ENCODE results near the gene LCK. TPM values are rescaled to one million over a fixed set of nuclear protein-coding genes. Genes with fewer than 3 reads are reported as not detected.
A peak's percentile ranks its signal among the peaks of the same experiment; 100 is the strongest.

LCK gene
- total RNA-seq, 1 experiment from 2014 or later: not detected

DNA sequence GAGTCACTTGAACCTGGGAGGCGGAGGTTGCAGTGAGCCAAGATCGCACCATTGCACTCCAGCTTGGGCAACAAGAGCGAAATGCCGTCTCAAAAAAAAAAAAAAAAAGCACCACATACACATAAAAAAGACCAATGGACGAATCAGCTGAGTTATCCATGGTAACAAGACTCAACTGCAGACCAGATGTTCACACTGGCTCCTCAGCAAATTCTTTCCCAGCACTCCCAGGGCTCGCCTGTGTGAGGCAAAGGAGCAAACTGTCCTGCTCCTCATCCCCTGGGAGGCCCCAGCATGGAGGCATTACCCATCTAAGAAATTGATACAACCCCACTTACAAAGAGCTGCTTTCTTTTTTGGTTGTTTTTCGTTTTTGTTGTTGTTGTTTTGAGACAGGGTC is 32.0 kb upstream of the LCK start:
- CTCF ChIA-PET: interaction anchor here (0.5 to 0.6 kb wide), 3 partner anchors 17 to 470 kb away, joined by 3 read pairs; partner anchors contain the start of gene KPNA6
- no peak for DNase-seq (ENCODE audit: unreplicated experiment)
- no peaks in the 10 kb centered on the region for H3K27me3 Mint-ChIP-seq (ENCODE audit: insufficient read depth, unreplicated experiment)

GRCh38 chr1:32220746-32221580 is 30.1 kb upstream of the LCK start:
- intact Hi-C loops (cut with micrococcal nuclease): no loop called here
- Mint-ChIP-seq H3K27me3 (ENCODE audit: insufficient read depth, unreplicated experiment) (no peaks in the 10 kb centered on the region), H3K36me3 (ENCODE audit: insufficient read depth, unreplicated experiment) (peaks cover 64% of the 10 kb centered on the region), H3K4me3 (ENCODE audit: unreplicated experiment) (peak overlapping the region; percentile 90), H3K4me1 (ENCODE audit: insufficient read depth, unreplicated experiment) (peaks cover 9% of the 10 kb centered on the region), H3K9me3 (ENCODE audit: unreplicated experiment) (no peaks in the 10 kb centered on the region), H3K27ac (ENCODE audit: low read depth, unreplicated experiment) (peak overlapping the region; percentile 98)
- POLR2A ChIA-PET: interaction anchor here (0.6 to 1.3 kb wide), 3 partner anchors 15 to 567 kb away, joined by 3 to 5 read pairs (median 5); partner anchors contain the start of genes HDAC1 and IQCC
- no TSS peak for BruUV-seq (replicated peaks)
- CTCF ChIA-PET: interaction anchor here (0.6 kb wide), 4 partner anchors 28 to 187 kb away, joined by 3 to 5 read pairs (median 3); no protein-coding TSS in a partner anchor
- no peak for TF ChIP-seq CTCF (IDR thresholded peaks at IDR 0.05; ENCODE audit: unreplicated experiment)
- DNase-seq (ENCODE audit: unreplicated experiment): no peak

More for the DNA sequence above, 32.0 kb upstream of the LCK start:
- Mint-ChIP-seq H3K4me3 (ENCODE audit: unreplicated experiment) (no peak overlapping the region), H3K36me3 (ENCODE audit: insufficient read depth, unreplicated experiment) (peaks cover 52% of the 10 kb centered on the region), H3K4me1 (ENCODE audit: insufficient read depth, unreplicated experiment) (peaks cover 9% of the 10 kb centered on the region), H3K27ac (ENCODE audit: low read depth, unreplicated experiment) (no peak overlapping the region), H3K9me3 (ENCODE audit: unreplicated experiment) (no peaks in the 10 kb centered on the region)
- POLR2A ChIA-PET: interaction anchor here (0.6 to 1.3 kb wide), 4 partner anchors 9 to 85 kb away, joined by 3 to 7 read pairs (median 3); partner anchors contain the start of gene IQCC
- TF ChIP-seq CTCF (IDR thresholded peaks at IDR 0.05; ENCODE audit: unreplicated experiment): no peak
- intact Hi-C loops (cut with micrococcal nuclease): loop anchor here (5.0 kb wide), 1 partner anchor 173 kb away; the partner anchor contains the start of gene BSDC1
- no TSS peak for BruUV-seq (replicated peaks)

DNA sequence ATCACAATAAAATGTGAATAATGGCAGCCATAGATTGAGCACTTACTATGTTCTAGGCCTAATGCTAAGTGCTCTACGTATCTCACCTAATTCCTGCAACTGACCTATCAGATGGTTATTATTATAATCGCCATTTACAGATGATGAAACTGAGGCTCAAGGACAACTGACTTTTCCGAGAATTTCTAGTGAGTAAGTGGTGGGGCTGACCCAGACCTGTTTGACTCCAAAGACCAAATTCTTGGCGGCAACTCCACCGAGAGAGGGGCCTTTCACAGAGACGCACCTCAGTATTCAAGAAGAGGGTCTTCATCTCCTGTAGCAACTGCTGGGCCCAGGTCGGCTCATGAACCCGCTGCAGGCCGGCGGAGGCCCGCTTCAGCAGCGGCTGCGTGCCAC is 29.5 kb upstream of the LCK start:
- Mint-ChIP-seq H3K27ac (ENCODE audit: low read depth, unreplicated experiment) (peak overlapping the region; percentile 98), H3K9me3 (ENCODE audit: unreplicated experiment) (no peaks in the 10 kb centered on the region), H3K4me3 (ENCODE audit: unreplicated experiment) (peak overlapping the region; percentile 90), H3K36me3 (ENCODE audit: insufficient read depth, unreplicated experiment) (peaks cover 64% of the 10 kb centered on the region), H3K27me3 (ENCODE audit: insufficient read depth, unreplicated experiment) (no peaks in the 10 kb centered on the region), H3K4me1 (ENCODE audit: insufficient read depth, unreplicated experiment) (peaks cover 9% of the 10 kb centered on the region)
- TSS peak; percentile 51 for BruUV-seq (replicated peaks)
- no peak for DNase-seq (ENCODE audit: unreplicated experiment)
- ChIA-PET POLR2A (interaction anchor here (0.7 to 1.3 kb wide), 2 partner anchors 16 to 432 kb away, joined by 3 to 5 read pairs; partner anchors contain the start of gene IQCC), CTCF (interaction anchor here (0.6 kb wide), 2 partner anchors 180 to 187 kb away, joined by 3 read pairs; no protein-coding TSS in a partner anchor)
- intact Hi-C loops (cut with micrococcal nuclease): no loop called here
- no peak for TF ChIP-seq CTCF (IDR thresholded peaks at IDR 0.05; ENCODE audit: unreplicated experiment)
